ENCODE measurements around the gene ZBTB16.

Gene ZBTB16

GRCh38 chr11:114211444-114212121, 152.1 kb downstream of the ZBTB16 start:
- Histone ChIP-seq H3K4me1 (ENCODE audit: insufficient read depth, low read length) (no peaks in the 10 kb centered on the region), H3K4me3 (ENCODE audit: low read depth in 1 of 2, low read length in 2 of 2) (no peak overlapping the region), H3K4me2 (ENCODE audit: insufficient read depth, low read length) (no peak overlapping the region), H3K27ac (ENCODE audit: low read length) (no peak overlapping the region), H3K79me2 (ENCODE audit: insufficient read depth, low read length) (no peaks in the 10 kb centered on the region), H3K36me3 (ENCODE audit: insufficient read depth, low read length) (no peaks in the 10 kb centered on the region), H3K9ac (ENCODE audit: low read depth, low read length) (no peak overlapping the region), H3K27me3 (ENCODE audit: insufficient read depth, low read length, poor library complexity) (peaks cover 6% of the 10 kb centered on the region), H3K9me3 (ENCODE audit: insufficient read depth, low read length, severe bottlenecking) (no peaks in the 10 kb centered on the region), H2AFZ (ENCODE audit: low read depth, low read length) (no peak overlapping the region), H4K20me1 (ENCODE audit: insufficient read depth, low read length) (no peaks in the 10 kb centered on the region)
- DNase-seq (no peak), ATAC-seq (ENCODE audit: insufficient read depth, low read depth) (no peak)
- TF ChIP-seq, protein P1, sequence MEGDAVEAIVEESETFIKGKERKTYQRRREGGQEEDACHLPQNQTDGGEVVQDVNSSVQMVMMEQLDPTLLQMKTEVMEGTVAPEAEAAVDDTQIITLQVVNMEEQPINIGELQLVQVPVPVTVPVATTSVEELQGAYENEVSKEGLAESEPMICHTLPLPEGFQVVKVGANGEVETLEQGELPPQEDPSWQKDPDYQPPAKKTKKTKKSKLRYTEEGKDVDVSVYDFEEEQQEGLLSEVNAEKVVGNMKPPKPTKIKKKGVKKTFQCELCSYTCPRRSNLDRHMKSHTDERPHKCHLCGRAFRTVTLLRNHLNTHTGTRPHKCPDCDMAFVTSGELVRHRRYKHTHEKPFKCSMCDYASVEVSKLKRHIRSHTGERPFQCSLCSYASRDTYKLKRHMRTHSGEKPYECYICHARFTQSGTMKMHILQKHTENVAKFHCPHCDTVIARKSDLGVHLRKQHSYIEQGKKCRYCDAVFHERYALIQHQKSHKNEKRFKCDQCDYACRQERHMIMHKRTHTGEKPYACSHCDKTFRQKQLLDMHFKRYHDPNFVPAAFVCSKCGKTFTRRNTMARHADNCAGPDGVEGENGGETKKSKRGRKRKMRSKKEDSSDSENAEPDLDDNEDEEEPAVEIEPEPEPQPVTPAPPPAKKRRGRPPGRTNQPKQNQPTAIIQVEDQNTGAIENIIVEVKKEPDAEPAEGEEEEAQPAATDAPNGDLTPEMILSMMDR (IDR thresholded peaks at IDR 0.05; ENCODE audit: borderline replicate concordance, extremely low read depth, low read length, poor library complexity, severe bottlenecking), result no peak
- no peak for TF ChIP-seq EZH2 (IDR thresholded peaks at IDR 0.05; ENCODE audit: borderline replicate concordance, low read depth, low read length, severe bottlenecking)

- Histone ChIP-seq H3K9ac (ENCODE audit: low read depth, low read length) (no peak overlapping the region), H3K4me2 (ENCODE audit: insufficient read depth, low read length) (no peak overlapping the region), H3K4me3 (ENCODE audit: low read depth in 1 of 2, low read length in 2 of 2) (no peak overlapping the region), H2AFZ (ENCODE audit: low read depth, low read length) (no peak overlapping the region), H3K27me3 (ENCODE audit: insufficient read depth, low read length, poor library complexity) (peaks cover 11% of the 10 kb centered on the region), H3K79me2 (ENCODE audit: insufficient read depth, low read length) (no peaks in the 10 kb centered on the region), H3K9me3 (ENCODE audit: insufficient read depth, low read length, severe bottlenecking) (no peaks in the 10 kb centered on the region), H3K36me3 (ENCODE audit: insufficient read depth, low read length) (no peaks in the 10 kb centered on the region), H4K20me1 (ENCODE audit: insufficient read depth, low read length) (no peaks in the 10 kb centered on the region), H3K4me1 (ENCODE audit: insufficient read depth, low read length) (no peaks in the 10 kb centered on the region), H3K27ac (ENCODE audit: low read length) (no peak overlapping the region)
- DNase-seq, result no peak
- TF ChIP-seq, protein P1 (IDR thresholded peaks at IDR 0.05; ENCODE audit: borderline replicate concordance, extremely low read depth, low read length, poor library complexity, severe bottlenecking), result no peak
- TF ChIP-seq EZH2 (IDR thresholded peaks at IDR 0.05; ENCODE audit: borderline replicate concordance, low read depth, low read length, severe bottlenecking), result no peak
- ATAC-seq (ENCODE audit: insufficient read depth, low read depth), result no peak
These were observed 154.1 kb downstream of the ZBTB16 start for GRCh38 chr11:114213622-114214021.

- no peak overlapping the region for H3K4me2 ChIP-seq (ENCODE audit: insufficient read depth, low read length)
- no peak for DNase-seq
- H3K9me3 ChIP-seq (ENCODE audit: insufficient read depth, low read length, severe bottlenecking), result no peaks in the 10 kb centered on the region
- H3K27me3 ChIP-seq (ENCODE audit: insufficient read depth, low read length, poor library complexity), result peaks cover 9% of the 10 kb centered on the region
- H3K36me3 ChIP-seq (ENCODE audit: insufficient read depth, low read length), result no peaks in the 10 kb centered on the region
- no peaks in the 10 kb centered on the region for H3K79me2 ChIP-seq (ENCODE audit: insufficient read depth, low read length)
- H4K20me1 ChIP-seq (ENCODE audit: insufficient read depth, low read length), result no peaks in the 10 kb centered on the region
- no peak overlapping the region for H3K9ac ChIP-seq (ENCODE audit: low read depth, low read length)
- no peak for TF ChIP-seq EZH2 (IDR thresholded peaks at IDR 0.05; ENCODE audit: borderline replicate concordance, low read depth, low read length, severe bottlenecking)
- TF ChIP-seq, protein P1 (IDR thresholded peaks at IDR 0.05; ENCODE audit: borderline replicate concordance, extremely low read depth, low read length, poor library complexity, severe bottlenecking), result no peak
- no peaks in the 10 kb centered on the region for H3K4me1 ChIP-seq (ENCODE audit: insufficient read depth, low read length)
- no peak overlapping the region for H2AFZ ChIP-seq (ENCODE audit: low read depth, low read length)
- no peak overlapping the region for H3K4me3 ChIP-seq (ENCODE audit: low read depth in 1 of 2, low read length in 2 of 2)
- ATAC-seq (ENCODE audit: insufficient read depth, low read depth), result no peak
- no peak overlapping the region for H3K27ac ChIP-seq (ENCODE audit: low read length)
These were observed 155.9 kb downstream of the ZBTB16 start for GRCh38 chr11:114215428-114215827.

All from DND-41 (cell line).